IMR-90 (cell line): Measurements from ENCODE around the gene TUSC2. TPM values are rescaled to one million over a fixed set of nuclear protein-coding genes. Genes with fewer than 3 reads are reported as not detected.

Source experiments
- ATAC-seq: fragments of 200-7000 bp; cut with Tn5 transposase; 2 replicates; pipeline ENCODE4 v1.9.1; 2020; ENCODE audit warnings: low read depth, mild to moderate bottlenecking, moderate library complexity
- Bru-seq: library from RNA; stranded (reverse); fragments of 400-500 nt; gene quantifications from one replicate; lab custom pipeline; 2021; lab: Mats Ljungman, UMichigan
- BruChase-seq, 2 experiments: library from RNA; stranded (reverse); fragments of 400-500 nt; gene quantifications; one replicate each; lab custom pipeline; 2021; lab: Mats Ljungman, UMichigan
- BruUV-seq: library from RNA; stranded (reverse); fragments of 400-500 nt; replicated peaks from 2 replicates; lab custom pipeline; 2021; lab: Mats Ljungman, UMichigan
- CTCF ChIA-PET: fragments of 300-600 bp; formaldehyde crosslinking; extraction: SDS; loops from one replicate; lab custom pipeline; 2021; ENCODE audit warnings: antibody characterized with exemption; lab: Yijun Ruan, JAX
- POLR2A ChIA-PET: fragments of 300-600 bp; sonication (Branson Sonifier 250); formaldehyde crosslinking; loops from one replicate; lab custom pipeline; 2022; ENCODE audit warnings: antibody characterized with exemption; ENCODE audit not compliant: unreplicated experiment; lab: Charles Lee
- DNase-seq: peaks from one replicate; pipeline ENCODE4 v3.0.0; 2013
- H2AFZ ChIP-seq: replicated peaks from 2 replicates; pipeline ENCODE3; 2013; ENCODE audit warnings: low read length, mild to moderate bottlenecking; ENCODE audit not compliant: poor library complexity
- H2AK5ac ChIP-seq: 2 replicates; pipeline ENCODE4 v1.6.1; 2013; ENCODE audit warnings: low read depth, low read length, inconsistent platforms
- H2AK9ac ChIP-seq: replicated peaks from 2 replicates; pipeline ENCODE3; 2013; ENCODE audit warnings: mild to moderate bottlenecking, low read depth, low read length, moderate library complexity; ENCODE audit not compliant: poor library complexity
- H2BK120ac ChIP-seq: 2 replicates; pipeline ENCODE4 v1.6.1; 2013; ENCODE audit warnings: low read depth, low read length, inconsistent platforms
- H2BK15ac ChIP-seq: 3 replicates; pipeline ENCODE4 v1.6.1; 2013; ENCODE audit warnings: low read depth, low read length, inconsistent platforms
- H2BK20ac ChIP-seq: 2 replicates; pipeline ENCODE4 v1.6.1; 2013; ENCODE audit warnings: low read depth, mild to moderate bottlenecking, inconsistent platforms, low read length, moderate library complexity
- H2BK5ac ChIP-seq: 2 replicates; pipeline ENCODE4 v1.6.1; 2013; ENCODE audit warnings: mild to moderate bottlenecking, low read depth, low read length, inconsistent platforms; ENCODE audit not compliant: poor library complexity, severe bottlenecking
- H3K14ac ChIP-seq: replicated peaks from 2 replicates; pipeline ENCODE4 v1.6.1; 2013; ENCODE audit warnings: low read depth, low read length, inconsistent platforms
- H3K18ac ChIP-seq: 2 replicates; pipeline ENCODE4 v1.6.1; 2013; ENCODE audit warnings: low read depth, low read length, control low read depth
- H3K23ac ChIP-seq: 2 replicates; pipeline ENCODE4 v1.6.1; 2013; ENCODE audit warnings: low read depth, low read length, inconsistent platforms
- H3K27ac ChIP-seq: 2 replicates; pipeline ENCODE4 v1.5.1; 2013; ENCODE audit warnings: mild to moderate bottlenecking, control low read depth, low read length; ENCODE audit not compliant: insufficient read depth
- H3K27me3 ChIP-seq: 2 replicates; pipeline ENCODE4 v1.6.1; 2013; ENCODE audit warnings: low read length; ENCODE audit not compliant: control insufficient read depth, insufficient read depth
- H3K36me3 ChIP-seq: 2 replicates; pipeline ENCODE4 v1.6.1; 2013; ENCODE audit warnings: low read length, mixed read lengths; ENCODE audit not compliant: control insufficient read depth, insufficient read depth
- H3K4ac ChIP-seq: 2 replicates; pipeline ENCODE4 v1.6.1; 2013; ENCODE audit warnings: low read depth, low read length, inconsistent platforms
- H3K4me1 ChIP-seq: 2 replicates; pipeline ENCODE4 v1.6.1; 2013; ENCODE audit warnings: low read length, mixed read lengths; ENCODE audit not compliant: control insufficient read depth, insufficient read depth
- H3K4me2 ChIP-seq: 2 replicates; pipeline ENCODE4 v1.6.1; 2013; ENCODE audit warnings: low read depth, mild to moderate bottlenecking, control low read depth, low read length, moderate library complexity
- H3K4me3 ChIP-seq: 2 replicates; pipeline ENCODE4 v1.5.1; 2013; ENCODE audit warnings: low read depth, mild to moderate bottlenecking, control low read depth, low read length, moderate library complexity; ENCODE audit not compliant: insufficient read depth
- H3K56ac ChIP-seq: 2 replicates; pipeline ENCODE4 v1.6.1; 2013; ENCODE audit warnings: low read length, inconsistent platforms; ENCODE audit not compliant: insufficient read depth; ENCODE audit errors: extremely low read depth
- H3K79me1 ChIP-seq, 2 experiments: 2 replicates each; pipeline ENCODE4 v1.6.1; 2013; ENCODE audit warnings: low read length in 2 of 2, inconsistent platforms in 1 of 2, low read depth in 1 of 2
- H3K9ac ChIP-seq: 2 replicates; pipeline ENCODE4 v1.6.1; 2013; ENCODE audit warnings: low read depth, low read length, control low read depth
- H3K9me1 ChIP-seq: 2 replicates; pipeline ENCODE4 v1.6.1; 2013; ENCODE audit warnings: low read length, inconsistent platforms; ENCODE audit not compliant: insufficient read depth
- H3K9me3 ChIP-seq: 2 replicates; pipeline ENCODE4 v1.6.1; 2013; ENCODE audit warnings: low read length; ENCODE audit not compliant: control insufficient read depth, insufficient read depth
- H4K20me1 ChIP-seq: 2 replicates; pipeline ENCODE4 v1.6.1; 2013; ENCODE audit warnings: low read length, inconsistent platforms; ENCODE audit not compliant: insufficient read depth
- H4K5ac ChIP-seq: 2 replicates; pipeline ENCODE4 v1.6.1; 2013; ENCODE audit warnings: mild to moderate bottlenecking, low read depth, low read length, control low read depth
- H4K8ac ChIP-seq, 2 experiments: 2 replicates each; pipeline ENCODE4 v1.6.1; 2013; ENCODE audit warnings: low read depth in 2 of 2, low read length in 2 of 2, control low read depth in 1 of 2, inconsistent platforms in 1 of 2
- H4K91ac ChIP-seq: 2 replicates; pipeline ENCODE4 v1.6.1; 2013; ENCODE audit warnings: low read depth, low read length, inconsistent platforms; ENCODE audit not compliant: insufficient read depth
- CEBPB ChIP-seq: IDR thresholded peaks from 2 replicates; pipeline ENCODE4 v1.6.1; 2012; ENCODE audit warnings: low read depth, low read length, improper control_type of control experiment
- MAFK ChIP-seq: IDR thresholded peaks from 2 replicates; pipeline ENCODE4 v1.6.1; 2012; ENCODE audit warnings: low read depth, low read length, improper control_type of control experiment
- MAZ ChIP-seq: IDR thresholded peaks from 2 replicates; pipeline ENCODE4 v1.6.1; 2012; ENCODE audit warnings: low read depth, mild to moderate bottlenecking, low read length, improper control_type of control experiment, moderate library complexity, borderline replicate concordance
- MXI1 ChIP-seq: IDR thresholded peaks from 2 replicates; pipeline ENCODE4 v1.6.1; 2012; ENCODE audit warnings: low read depth, mild to moderate bottlenecking, low read length, moderate library complexity, borderline replicate concordance
- POLR2A ChIP-seq: IDR thresholded peaks from 2 replicates; pipeline ENCODE4 v1.6.1; 2012; ENCODE audit warnings: mild to moderate bottlenecking, low read depth, low read length
- RFX5 ChIP-seq: IDR thresholded peaks from 2 replicates; pipeline ENCODE4 v1.8.0; 2012; ENCODE audit warnings: low read depth, mild to moderate bottlenecking, low read length, moderate library complexity
- WGBS, 2 experiments: methylation state at CpG; one replicate each; pipeline versions ENCODE4 v1.1.5 to v1.1.7; 2013; ENCODE audit warnings: missing lambda C conversion rate in 2 of 2; ENCODE audit not compliant: insufficient read length in 1 of 2; ENCODE audit errors: extremely low coverage in 2 of 2; 5-methylcytosine and 5-hydroxymethylcytosine counted together
- dilution Hi-C: fragments of 300-500 bp; cut with HindIII; formaldehyde crosslinking; loops from one replicate; pipeline ENCODE4 v1.14.3; 2018; ENCODE audit warnings: low sequenced_read_pairs; ENCODE audit not compliant: unreplicated experiment
- in situ Hi-C: fragments of 300-500 bp; cut with MboI; formaldehyde crosslinking; loops from 3 replicates; pipeline ENCODE4 v1.14.3; 2019; ENCODE audit warnings: low sequenced_read_pairs, inconsistent platforms, mixed read lengths
- intact Hi-C: fragments of 100-400 bp; cut with micrococcal nuclease; formaldehyde crosslinking; loops from 2 replicates; pipeline ENCODE4 v1.10.0; 2022
- long read RNA-seq: library from polyadenylated mRNA; unstranded; transcript quantifications from one replicate; pipeline ENCODE4 v2.0.0, GENCODE V29; 2021; ENCODE audit not compliant: unreplicated experiment
- polyA plus RNA-seq, 3 experiments: library from polyadenylated mRNA; depleted of rRNA; stranded (reverse); fragments of >200 nt; gene quantifications; 2 replicates each; pipeline ENCODE4 v1.2.3, GENCODE V29; 2012; ENCODE audit warnings: low replicate concordance in 1 of 3
- total RNA-seq: library from RNA; depleted of rRNA; stranded (reverse); fragments of >200 nt; gene quantifications from 2 replicates; pipeline ENCODE4 v1.2.3, GENCODE V29; 2012; rRNA removed

The TUSC2 gene, protein sequence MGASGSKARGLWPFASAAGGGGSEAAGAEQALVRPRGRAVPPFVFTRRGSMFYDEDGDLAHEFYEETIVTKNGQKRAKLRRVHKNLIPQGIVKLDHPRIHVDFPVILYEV
- total RNA-seq, result 13.4 and 14.2 TPM in 2 replicates
- polyA plus RNA-seq (2012; rRNA removed), result 24.0 and 24.8 TPM in 2 replicates
- polyA plus RNA-seq (2012; cell fraction: cytosol; rRNA removed), result 61.1 and 70.8 TPM in 2 replicates
- 24.8 and 29.9 TPM in 2 replicates for polyA plus RNA-seq (2012; cell fraction: nucleus; rRNA removed; ENCODE audit: low replicate concordance)
- Bru-seq, nascent RNA, result percentile 55 among the genes with signal in this experiment
- BruChase-seq, experiment 1, labeled RNA remaining after a 6-hour chase, result percentile 65 among the genes with signal in this experiment
- percentile 59 among the genes with signal in this experiment for BruChase-seq, experiment 2, labeled RNA remaining after a 2-hour chase
- long read RNA-seq, transcript TUSC2-201 (3 exons, 1,691 nt), result major isoform, 27 of 32 reads
- long read RNA-seq, partial matches to known transcripts, result 2 of 32 reads
- long read RNA-seq, other reads (novel, unspliced or antisense), result 2 of 32 reads

DNA sequence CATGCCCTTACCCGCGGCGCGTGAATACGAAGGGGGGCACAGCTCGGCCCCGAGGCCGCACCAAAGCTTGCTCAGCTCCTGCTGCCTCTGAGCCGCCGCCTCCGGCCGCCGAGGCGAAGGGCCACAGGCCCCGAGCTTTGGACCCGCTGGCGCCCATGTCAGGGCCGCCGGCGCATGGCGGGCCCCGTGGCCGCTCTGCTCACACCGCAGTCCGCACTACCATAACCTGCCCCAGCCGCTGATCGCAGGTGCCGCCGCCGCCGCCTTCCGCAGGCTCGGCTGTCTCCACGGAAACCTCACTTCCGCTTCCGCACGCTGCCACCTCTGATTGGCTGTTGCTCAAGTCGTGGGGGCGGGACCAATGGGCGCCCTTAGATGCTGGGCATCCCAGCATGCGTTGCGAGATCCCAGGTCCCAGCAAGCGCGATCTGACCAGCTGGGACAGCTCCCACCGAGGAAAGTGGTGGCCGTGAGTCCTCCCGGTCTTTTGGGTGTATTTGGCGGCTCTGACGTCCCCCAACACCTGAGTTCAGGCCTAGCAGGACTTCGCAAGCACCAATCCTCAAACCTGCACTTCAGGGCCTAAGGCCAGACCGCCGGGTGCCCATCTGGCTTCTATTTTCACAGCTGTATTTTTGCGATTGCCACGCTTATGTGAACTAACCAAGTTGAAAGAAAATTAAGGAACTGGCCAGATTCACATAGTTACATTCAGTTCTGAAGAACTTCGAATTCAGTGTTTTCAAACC lies at the start of gene TUSC2:
TUSC2 (minus strand) TSS at position 281 of the 749 bp plus-strand sequence; CDS start at position 157, 124 bp downstream.
- ATAC-seq (peak; percentile 91), DNase-seq (peak; percentile 94)
- H3K4me3 ChIP-seq, result peak within 1 kb of the TSS; percentile 67
- peak within 1 kb of the TSS; percentile 20 for H2BK5ac ChIP-seq
- peak within 1 kb of the TSS; percentile 19; the same call in 1 of the 2 replicates for H4K5ac ChIP-seq
- WGBS, 2 experiments, result 5% methylated on average over 27 of the region's 55 CpGs; no CpG with 5 or more reads in 1 of the 2 experiments
- H3K27ac ChIP-seq, result peak within 1 kb of the TSS; percentile 32
- H3K4ac ChIP-seq, result peak within 1 kb of the TSS; percentile 74
- H3K18ac ChIP-seq, result no peak within 1 kb of the TSS
- H3K56ac ChIP-seq, result no peak within 1 kb of the TSS
- dilution Hi-C loops, result no loop called here
- H3K9me3 ChIP-seq, result no peaks in the 10 kb centered on the region
- POLR2A ChIA-PET, result interaction anchor here (1.3 kb wide), 1 partner anchor 9 kb away, joined by 6 read pairs; no protein-coding TSS in a partner anchor
- no TSS peak for BruUV-seq
- H3K27me3 ChIP-seq, result no peaks in the 10 kb centered on the region
- H3K4me1 ChIP-seq, result peaks cover 6% of the 10 kb centered on the region; the same call in 1 of the 2 replicates
- H3K23ac ChIP-seq, result peak within 1 kb of the TSS; percentile 48; the same call in 1 of the 2 replicates
- peak within 1 kb of the TSS; percentile 92 for H2AK9ac ChIP-seq
- no peaks in the 10 kb centered on the region for H3K9me1 ChIP-seq
- in situ Hi-C loops, result loop anchor here (25.0 kb wide), 3 partner anchors 1059 to 1834 kb away; partner anchors contain the start of genes ABHD14B, GPR62, MANF and PCBP4
- H3K9ac ChIP-seq, result peak within 1 kb of the TSS; percentile 82
- H3K4me2 ChIP-seq, result peak within 1 kb of the TSS; percentile 99
- H2BK120ac ChIP-seq, result no peak within 1 kb of the TSS
- H3K14ac ChIP-seq, result peak within 1 kb of the TSS; percentile 41; the same call in 1 of the 2 replicates
- H2BK20ac ChIP-seq, result no peak within 1 kb of the TSS
- no peak within 1 kb of the TSS for H2BK15ac ChIP-seq
- CTCF ChIA-PET, result interaction anchor here (0.5 to 1.4 kb wide), 3 partner anchors 8 to 1282 kb away, joined by 3 to 4 read pairs (median 3); no protein-coding TSS in a partner anchor
- peak within 1 kb of the TSS; percentile 49 to 94 for H4K8ac ChIP-seq
- peak within 1 kb of the TSS; percentile 93 for H2AFZ ChIP-seq
- peaks cover 33% of the 10 kb centered on the region for H3K36me3 ChIP-seq
- intact Hi-C loops, result no loop called here
- TF ChIP-seq MAFK (no peak), POLR2A (peak; percentile 76), MXI1 (peak; percentile 74; the same call in 1 of the 2 replicates), CEBPB (peak; percentile 73), MAZ (peak; percentile 11; the same call in 1 of the 2 replicates), RFX5 (no peak)
- peaks cover 23% of the 10 kb centered on the region for H4K20me1 ChIP-seq
- H3K79me1 ChIP-seq, result peaks cover 34 to 48% of the 10 kb centered on the region in 2 experiments
- H2AK5ac ChIP-seq, result peak within 1 kb of the TSS; percentile 68
- no peak within 1 kb of the TSS for H4K91ac ChIP-seq
